ENCODE results near the gene THSD7A. TPM values are rescaled to one million over a fixed set of nuclear protein-coding genes. Genes with fewer than 3 reads are reported as not detected.

Gene THSD7A
- total RNA-seq, 4 donors from 2014 or later: 11.4 to 24.7 (median 15.2) TPM

- 85 to 91% methylated on average over 1 of the region's 1 CpG for WGBS, 2 donors
Observed at GRCh38 chr7:11478426-11478825, 353.6 kb downstream of the THSD7A start.

GRCh38 chr7:11474902-11475585 lies 357.0 kb downstream of the THSD7A start:
- WGBS, 2 donors: 61 to 72% methylated on average over 6 of the region's 6 CpGs
- TF ChIP-seq POLR2A (IDR thresholded peaks at IDR 0.05) (no peak), EP300 (IDR thresholded peaks at IDR 0.05) (no peak), CTCF (IDR thresholded peaks at IDR 0.05) (no peak)
- Histone ChIP-seq H3K27me3 (no peaks in the 10 kb centered on the region), H3K4me1 (peaks cover 0 to 7% (median 0%) of the 10 kb centered on the region in 4 donors), H3K9me3 (no peaks in the 10 kb centered on the region), H3K4me3 (no peak overlapping the region), H3K27ac (no peak overlapping the region), H3K36me3 (no peaks in the 10 kb centered on the region)
- DNase-seq (ENCODE audit: low spot score in 2 of 2): no peak

More at GRCh38 chr7:11478426-11478825, 353.6 kb downstream of the THSD7A start:
- no peaks in the 10 kb centered on the region for H3K36me3 ChIP-seq
- H3K4me3 ChIP-seq: no peak overlapping the region
- no peak overlapping the region for H3K27ac ChIP-seq
- H3K9me3 ChIP-seq: no peaks in the 10 kb centered on the region
- TF ChIP-seq POLR2A (IDR thresholded peaks at IDR 0.05): no peak
- no peak for TF ChIP-seq CTCF (IDR thresholded peaks at IDR 0.05)
- TF ChIP-seq EP300 (IDR thresholded peaks at IDR 0.05): no peak
- H3K27me3 ChIP-seq: no peaks in the 10 kb centered on the region
- no peaks in the 10 kb centered on the region for H3K4me1 ChIP-seq
- DNase-seq (ENCODE audit: low spot score in 2 of 2): no peak

GRCh38 chr7:11473807-11474424 lies 358.1 kb downstream of the THSD7A start:
- Histone ChIP-seq H3K4me1 (peaks cover 0 to 7% (median 1%) of the 10 kb centered on the region in 4 donors), H3K27ac (no peak overlapping the region), H3K36me3 (no peaks in the 10 kb centered on the region), H3K9me3 (no peaks in the 10 kb centered on the region), H3K4me3 (no peak overlapping the region), H3K27me3 (no peaks in the 10 kb centered on the region)
- TF ChIP-seq CTCF (IDR thresholded peaks at IDR 0.05) (no peak), EP300 (IDR thresholded peaks at IDR 0.05) (no peak), POLR2A (IDR thresholded peaks at IDR 0.05) (no peak)
- 92 to 96% methylated on average over 8 of the region's 8 CpGs for WGBS, 2 donors
- DNase-seq (ENCODE audit: low spot score in 2 of 2): no peak

GRCh38 chr7:11473220-11473619 lies 358.8 kb downstream of the THSD7A start:
- 72 to 89% methylated on average over 2 of the region's 2 CpGs for WGBS, 2 donors
- H3K36me3 ChIP-seq: no peaks in the 10 kb centered on the region
- H3K27me3 ChIP-seq: no peaks in the 10 kb centered on the region
- no peak for DNase-seq (ENCODE audit: low spot score in 2 of 2)
- H3K4me3 ChIP-seq: no peak overlapping the region
- no peaks in the 10 kb centered on the region for H3K9me3 ChIP-seq
- TF ChIP-seq CTCF (IDR thresholded peaks at IDR 0.05) (no peak), EP300 (IDR thresholded peaks at IDR 0.05) (no peak), POLR2A (IDR thresholded peaks at IDR 0.05) (no peak)
- H3K4me1 ChIP-seq: peaks cover 0 to 7% (median 1%) of the 10 kb centered on the region in 4 donors
- no peak overlapping the region for H3K27ac ChIP-seq

GRCh38 chr7:11472646-11473045 lies 359.4 kb downstream of the THSD7A start:
- no peak overlapping the region for H3K27ac ChIP-seq
- no peaks in the 10 kb centered on the region for H3K36me3 ChIP-seq
- peaks cover 0 to 7% (median 1%) of the 10 kb centered on the region in 4 donors for H3K4me1 ChIP-seq
- no peaks in the 10 kb centered on the region for H3K27me3 ChIP-seq
- no peak for DNase-seq (ENCODE audit: low spot score in 2 of 2)
- H3K9me3 ChIP-seq: no peaks in the 10 kb centered on the region
- WGBS, 2 donors: 64 to 93% methylated on average over 4 of the region's 4 CpGs
- no peak overlapping the region for H3K4me3 ChIP-seq
- TF ChIP-seq CTCF (IDR thresholded peaks at IDR 0.05) (no peak), POLR2A (IDR thresholded peaks at IDR 0.05) (no peak), EP300 (IDR thresholded peaks at IDR 0.05) (no peak)

Measured in tibial nerve (tissue), 4 donors.